GM20431 (cell line): ENCODE measurements around the gene PLA2G4D.

Experiments
- in situ Hi-C: fragments of 300-500 bp; cut with MseI, MboI; formaldehyde crosslinking; loops from one replicate; pipeline ENCODE4 v1.15.0; 2020; ENCODE audit warnings: low sequenced_read_pairs; ENCODE audit not compliant: unreplicated experiment

Gene PLA2G4D

DNA sequence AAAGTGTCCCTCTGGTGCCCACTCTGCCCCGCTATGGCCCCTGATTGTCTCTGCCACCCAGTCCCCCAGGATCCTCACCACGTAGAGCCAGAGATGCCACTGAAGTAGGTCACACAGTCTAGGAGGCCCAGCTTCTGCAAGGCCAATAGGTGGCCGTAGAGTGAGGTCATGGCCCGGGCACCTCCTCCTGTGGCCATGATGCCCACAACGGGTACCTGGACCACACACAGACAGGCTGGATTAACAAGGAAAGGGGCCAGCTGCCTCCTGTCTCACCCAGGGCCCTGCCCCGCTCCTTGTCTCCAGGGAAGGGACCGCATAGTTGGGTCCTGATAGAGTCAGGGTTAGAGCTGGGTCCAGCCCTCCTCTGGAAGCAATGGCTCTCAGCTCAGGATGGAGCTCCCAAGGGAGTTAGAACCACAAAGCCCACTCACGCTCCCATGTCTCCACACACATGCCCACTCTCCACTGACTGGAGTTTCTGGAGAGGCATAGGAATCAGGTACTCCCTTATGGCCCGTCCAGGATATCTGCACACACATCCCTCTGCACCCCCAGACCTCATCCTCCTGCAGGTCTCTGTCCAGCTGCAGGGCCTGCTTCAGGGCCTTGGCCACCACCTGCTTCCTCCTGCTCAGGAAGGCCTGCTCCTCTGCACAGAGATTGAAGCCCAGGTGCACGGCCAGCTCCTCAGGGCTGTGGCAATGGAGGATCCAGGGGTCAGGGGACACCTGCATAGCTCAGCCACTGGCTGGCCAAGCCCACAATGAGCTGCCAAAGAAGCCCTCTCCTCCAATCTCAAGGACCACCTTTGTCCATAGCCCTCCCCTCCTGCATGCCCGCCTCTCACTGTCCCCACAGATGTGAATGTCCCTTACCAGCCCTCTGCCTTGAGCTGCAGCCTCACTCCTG lies 13.2 kb downstream of the PLA2G4D start:
- in situ Hi-C loops: no loop called here

DNA sequence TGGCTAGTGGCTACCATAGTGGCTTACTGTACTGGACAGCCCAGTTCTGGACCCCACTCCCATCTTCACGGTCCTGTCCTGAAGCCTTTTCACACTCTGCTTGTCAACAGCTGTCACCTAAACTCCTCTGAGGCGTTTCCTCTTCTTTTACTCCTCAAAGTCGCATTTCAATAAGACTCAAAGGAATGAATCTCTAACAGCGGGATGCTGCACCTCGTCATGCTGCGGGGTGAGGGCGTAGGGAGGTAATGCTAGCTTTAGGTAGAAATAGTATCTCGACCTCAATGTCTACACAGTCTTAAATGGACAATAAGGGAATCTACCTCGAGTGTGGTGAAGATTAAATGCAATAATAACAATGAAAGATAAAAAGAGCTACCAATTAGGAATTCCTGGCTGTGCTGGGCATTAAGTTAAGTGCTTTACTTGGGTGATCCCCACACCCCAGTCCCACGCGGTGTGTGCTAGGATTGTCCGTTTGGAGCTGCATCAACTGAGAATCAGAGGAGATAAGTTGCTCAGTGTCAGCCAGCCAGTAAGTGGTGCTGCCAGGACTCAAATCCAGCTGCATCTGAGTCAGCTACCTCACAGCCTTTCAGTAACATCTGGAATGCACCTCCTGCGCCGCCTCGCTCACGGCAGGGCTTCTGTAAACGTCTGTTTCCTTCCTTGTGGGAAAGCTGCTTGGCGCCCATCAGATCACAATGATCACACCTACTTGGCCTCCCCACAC lies 14.0 kb downstream of the PLA2G4D start:
- in situ Hi-C loops: no loop called here

DNA sequence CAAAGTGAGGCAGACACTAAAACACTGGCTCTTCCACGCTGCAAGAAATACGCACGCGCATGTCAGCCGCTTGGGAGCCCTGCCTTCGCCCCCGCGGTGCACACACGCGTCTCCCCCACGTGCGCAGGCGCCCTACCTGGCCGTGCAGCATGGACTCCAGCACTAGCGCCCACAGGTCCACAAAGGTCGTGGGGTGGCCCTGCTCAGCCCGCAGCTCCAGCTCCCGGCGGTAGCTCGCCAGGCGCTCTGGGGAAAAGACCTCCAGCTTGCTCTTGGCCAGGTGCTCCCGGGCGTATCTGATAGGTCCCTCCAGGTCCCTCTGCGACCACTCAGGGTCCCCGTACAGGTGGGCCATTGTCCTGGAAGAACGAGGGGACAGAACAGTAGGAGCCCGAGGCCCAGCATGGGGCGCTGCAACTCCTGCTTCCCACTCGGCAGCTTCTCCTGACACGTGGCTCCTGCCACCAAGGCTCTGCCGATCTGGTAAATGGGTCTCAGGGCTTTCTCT lies 14.9 kb downstream of the PLA2G4D start:
- in situ Hi-C loops: no loop called here

DNA sequence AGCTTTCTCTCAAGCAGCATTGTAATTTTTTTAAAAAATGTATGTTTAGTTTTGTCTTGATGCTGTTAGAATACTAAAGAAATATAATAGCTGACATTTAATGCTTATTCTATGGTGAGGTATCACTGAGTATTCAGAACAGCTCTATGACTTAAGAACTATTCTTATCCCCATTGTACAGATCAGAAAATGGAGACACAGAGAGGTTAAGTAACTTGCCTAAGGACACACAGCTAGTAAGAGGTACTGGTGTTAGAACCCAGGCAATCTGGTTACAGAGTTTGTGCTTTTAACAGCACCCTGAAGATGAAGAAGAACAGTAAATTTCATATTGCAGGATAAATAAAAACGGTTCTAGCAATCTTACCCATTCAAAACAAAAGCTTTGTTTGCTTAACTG lies 15.5 kb downstream of the PLA2G4D start:
- in situ Hi-C loops: no loop called here

GRCh38 chr15:42077689-42078088 lies 16.7 kb downstream of the PLA2G4D start:
- in situ Hi-C loops: no loop called here

- in situ Hi-C loops: no loop called here
Observed at GRCh38 chr15:42073418-42073817, 20.9 kb downstream of the PLA2G4D start.

DNA sequence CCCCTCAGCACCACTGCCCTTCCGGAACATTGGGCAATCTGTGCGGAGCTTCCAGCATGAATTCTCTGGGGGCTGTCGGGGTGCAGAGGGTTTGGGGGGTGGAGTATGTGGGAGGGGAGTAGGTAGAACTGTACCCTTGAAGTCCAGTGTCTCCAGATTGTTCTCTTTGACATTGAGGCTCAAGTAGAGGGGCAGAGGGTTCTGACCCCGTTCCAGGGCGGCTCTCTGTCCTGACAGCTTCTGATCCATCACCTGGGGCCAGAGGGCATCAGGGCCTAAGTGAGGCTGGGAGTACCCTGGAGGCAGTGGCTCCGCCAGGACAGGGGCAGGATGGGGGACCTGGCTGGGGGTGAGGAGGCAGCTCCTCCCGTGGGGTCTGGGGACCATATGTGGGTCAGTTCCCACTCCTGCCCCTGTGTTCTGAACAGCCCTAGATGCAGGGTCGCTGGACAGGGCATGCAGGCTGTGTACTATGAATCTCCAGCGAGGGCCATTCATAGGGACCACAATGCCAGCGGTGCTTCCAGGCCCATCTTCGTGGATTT lies 22.1 kb downstream of the PLA2G4D start:
- in situ Hi-C loops: no loop called here

DNA sequence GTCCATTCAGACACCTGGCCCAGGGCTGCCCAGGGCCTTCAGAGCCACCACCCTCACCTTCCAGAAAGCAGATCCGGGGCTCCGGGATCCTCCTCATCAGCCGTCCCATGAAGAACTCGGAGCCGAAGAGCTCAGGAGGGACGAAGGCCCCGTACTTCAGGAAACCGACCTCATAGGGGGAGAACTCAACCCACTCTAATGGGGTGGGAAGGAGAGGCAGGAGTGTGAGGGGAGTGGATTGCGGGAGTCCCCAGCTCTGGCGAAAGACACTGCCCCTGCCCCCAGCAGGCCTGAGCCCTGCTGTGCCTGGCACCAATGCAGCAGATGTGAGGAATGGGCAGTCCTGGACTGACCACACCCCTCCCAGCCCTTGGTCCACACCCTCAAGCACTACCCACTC lies 22.6 kb downstream of the PLA2G4D start:
- in situ Hi-C loops: no loop called here

DNA sequence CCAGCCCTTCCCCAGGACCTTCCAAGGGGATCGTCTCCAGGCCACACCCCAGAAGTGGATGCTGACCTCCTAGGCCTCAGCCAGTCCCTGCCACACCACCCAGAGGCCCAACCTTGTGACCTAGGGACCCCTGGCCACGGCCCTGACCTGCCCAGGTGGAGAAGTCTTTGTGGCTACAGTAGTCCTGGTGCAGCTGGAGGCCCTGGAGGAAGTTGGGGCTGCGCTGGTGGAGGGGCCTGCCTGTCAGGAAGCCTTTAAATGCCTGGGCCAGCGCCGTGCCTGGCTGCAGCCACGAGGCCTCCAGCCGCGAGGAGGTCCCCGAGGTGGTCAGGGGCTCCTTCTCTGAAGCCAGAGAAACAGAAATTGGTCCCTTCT lies 23.4 kb downstream of the PLA2G4D start:
- in situ Hi-C loops: no loop called here

DNA sequence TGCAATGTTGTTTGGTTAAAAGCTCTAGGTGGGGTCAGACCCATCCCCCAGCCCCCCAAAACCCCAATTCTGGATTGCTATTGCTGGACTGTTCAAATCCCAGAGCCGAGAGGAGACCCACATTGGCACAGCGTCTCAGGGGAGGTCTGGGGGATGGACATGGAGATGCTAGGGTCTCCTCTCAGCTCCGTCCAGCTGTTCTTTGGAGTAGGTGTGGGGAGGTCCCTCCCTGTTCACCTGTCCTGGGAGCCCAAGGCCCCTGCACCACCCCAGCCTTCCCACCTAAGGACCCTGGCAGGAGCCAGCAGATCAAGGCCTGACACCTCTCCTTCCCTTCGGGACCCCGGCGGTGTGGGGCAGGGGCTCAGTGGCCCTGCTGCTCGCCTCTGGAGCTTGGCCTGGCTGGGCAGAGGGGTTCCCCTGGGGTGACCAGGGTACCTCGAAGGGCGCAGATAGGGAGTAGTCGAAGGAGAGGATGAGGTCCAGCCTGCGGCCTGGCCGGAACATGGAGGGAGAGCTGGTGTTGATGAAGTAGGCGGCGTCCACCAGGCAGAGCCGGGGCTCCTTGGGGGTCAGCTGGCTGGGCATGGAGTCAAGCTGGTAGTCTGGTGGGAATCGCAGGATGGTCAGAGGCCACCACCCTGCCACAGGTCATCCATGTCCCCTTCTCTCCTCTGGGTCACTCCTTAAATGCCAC lies 23.9 kb downstream of the PLA2G4D start:
- in situ Hi-C loops: no loop called here

DNA sequence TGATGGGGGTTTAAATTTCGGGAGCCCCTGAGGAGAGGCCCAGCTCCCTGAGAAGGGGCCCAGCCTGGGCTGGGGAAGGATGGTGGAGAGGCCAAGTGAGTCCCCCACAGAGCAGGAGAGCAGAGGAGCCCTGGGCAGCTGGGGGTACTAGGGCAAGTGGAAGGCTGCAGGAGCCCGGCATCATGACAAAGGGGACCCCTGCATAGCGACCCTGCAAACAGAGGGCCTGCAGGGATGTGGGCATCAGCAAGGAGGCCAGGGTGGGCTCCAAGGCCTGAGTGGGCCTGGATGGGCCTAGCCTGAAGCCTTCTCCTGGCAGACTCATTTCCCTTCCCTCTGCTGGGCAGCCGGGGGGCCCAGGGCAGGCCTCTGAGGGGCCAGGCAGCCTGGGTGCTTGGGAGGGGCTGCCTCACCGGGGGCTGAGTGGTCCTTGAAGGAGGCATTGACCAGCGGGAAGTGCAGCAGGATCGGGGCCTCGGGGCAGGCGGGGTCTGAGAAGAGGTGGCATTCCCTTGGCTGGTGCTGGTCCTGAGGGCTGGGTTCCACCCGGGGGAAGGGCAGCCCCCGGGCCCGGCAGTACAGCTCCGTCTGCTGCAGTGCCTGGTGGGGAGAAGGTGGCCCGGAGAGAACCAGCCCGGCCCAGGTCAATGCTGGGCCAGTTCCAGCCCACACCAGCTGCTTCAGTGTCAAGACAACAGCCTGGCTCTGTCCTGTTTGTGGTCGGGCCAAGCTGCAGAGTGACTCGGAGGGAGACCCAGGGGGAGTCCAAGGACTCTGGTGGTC lies 24.7 kb downstream of the PLA2G4D start:
- in situ Hi-C loops: loop anchor here (10.0 kb wide), 1 partner anchor 65 kb away; no protein-coding TSS in a partner anchor

- in situ Hi-C loops: loop anchor here (10.0 kb wide), 1 partner anchor 66 kb away; no protein-coding TSS in a partner anchor
Observed at GRCh38 chr15:42069025-42069424, 25.3 kb downstream of the PLA2G4D start.

- in situ Hi-C loops: loop anchor here (10.0 kb wide), 1 partner anchor 66 kb away; no protein-coding TSS in a partner anchor
Observed at GRCh38 chr15:42068601-42069000, 25.8 kb downstream of the PLA2G4D start.

GRCh38 chr15:42066764-42067415 lies 27.5 kb downstream of the PLA2G4D start:
- in situ Hi-C loops: loop anchor here (10.0 kb wide), 1 partner anchor 68 kb away; no protein-coding TSS in a partner anchor

- in situ Hi-C loops: loop anchor here (10.0 kb wide), 1 partner anchor 69 kb away; no protein-coding TSS in a partner anchor
Observed at GRCh38 chr15:42065468-42065867, 28.9 kb downstream of the PLA2G4D start.

- in situ Hi-C loops: loop anchor here (10.0 kb wide), 1 partner anchor 70 kb away; no protein-coding TSS in a partner anchor
Observed at GRCh38 chr15:42065033-42065432, 29.3 kb downstream of the PLA2G4D start.

DNA sequence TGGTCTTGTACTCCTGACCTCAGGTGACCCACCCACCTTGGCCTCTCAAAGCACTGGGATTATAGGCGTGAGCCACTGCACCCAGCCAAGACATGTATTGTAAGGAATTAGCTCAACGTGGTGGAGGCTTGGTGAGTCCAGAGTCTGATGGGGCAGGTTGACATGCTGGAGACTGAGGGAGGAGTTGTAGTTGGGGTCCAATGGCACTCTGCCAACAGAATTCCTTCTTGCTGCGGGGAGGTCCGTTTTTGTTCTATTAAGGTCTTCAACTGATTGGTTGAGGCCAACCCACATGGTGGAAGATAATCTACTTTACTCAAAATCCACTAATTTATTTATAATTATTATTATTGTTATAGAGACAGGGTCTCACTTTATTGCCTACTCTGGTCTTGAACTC lies 30.1 kb downstream of the PLA2G4D start:
- in situ Hi-C loops: loop anchor here (5.0 to 10.0 kb wide), 2 partner anchors 71 to 72 kb away; no protein-coding TSS in a partner anchor

- in situ Hi-C loops: loop anchor here (5.0 to 10.0 kb wide), 2 partner anchors 71 to 72 kb away; no protein-coding TSS in a partner anchor
Observed at GRCh38 chr15:42063122-42063848, 31.1 kb downstream of the PLA2G4D start.
